ENCODE results near the gene CLDN7. TPM values are rescaled to one million over a fixed set of nuclear protein-coding genes. Genes with fewer than 3 reads are reported as not detected.

CLDN7 gene
- total RNA-seq, 1 donor from 2014 or later: 10.5 TPM

DNA sequence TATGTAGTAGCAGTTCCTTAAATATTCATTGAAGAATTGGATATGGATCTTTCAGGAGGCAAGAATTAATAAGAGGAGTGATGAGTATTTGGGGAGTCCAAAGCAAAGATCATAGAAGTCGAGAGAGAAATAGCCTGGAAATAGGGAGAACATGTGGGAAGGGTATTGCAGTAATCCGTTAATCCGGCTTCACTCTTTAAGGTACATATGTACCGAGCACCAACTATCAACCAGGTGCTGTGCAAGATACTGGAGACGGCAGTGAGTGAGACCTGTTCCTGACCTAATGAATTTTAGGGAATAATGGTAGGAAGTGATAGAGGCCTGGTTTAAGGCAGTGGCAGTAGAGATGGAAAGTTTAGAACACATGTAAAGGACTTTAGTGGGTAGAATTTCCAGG lies 9.2 kb downstream of the CLDN7 start:
- no peaks in the 10 kb centered on the region for H3K27me3 Mint-ChIP-seq (ENCODE audit: low read depth, unreplicated experiment)
- peak overlapping the region; percentile 84 for H3K4me3 ChIP-seq (ENCODE audit: insufficient read depth, low read depth, low read length)
- H3K4me3 Mint-ChIP-seq (ENCODE audit: unreplicated experiment): peak overlapping the region; percentile 89
- H3K4me1 ChIP-seq (ENCODE audit: insufficient read depth, low read length): peaks cover 15% of the 10 kb centered on the region
- H2AFZ ChIP-seq (ENCODE audit: low read depth, low read length): no peak overlapping the region
- H4K20me1 ChIP-seq (ENCODE audit: insufficient read depth, low read length): peaks cover 23% of the 10 kb centered on the region
- H3K27ac Mint-ChIP-seq (ENCODE audit: unreplicated experiment): peak overlapping the region; percentile 100
- DNase-seq (ENCODE audit: low read depth) (no peak), FAIRE-seq (no peak)
- no peaks in the 10 kb centered on the region for H3K9me3 Mint-ChIP-seq (ENCODE audit: unreplicated experiment)
- H3K36me3 Mint-ChIP-seq (ENCODE audit: low read depth, unreplicated experiment): peaks cover 9% of the 10 kb centered on the region
- no peaks in the 10 kb centered on the region for H3K27me3 ChIP-seq (ENCODE audit: insufficient read depth, low read length)
- peaks cover 25% of the 10 kb centered on the region for H3K4me1 Mint-ChIP-seq (ENCODE audit: low read depth, unreplicated experiment)
- TF ChIP-seq EZH2 (IDR thresholded peaks at IDR 0.05; ENCODE audit: insufficient read depth, low read length) (no peak), CTCF (IDR thresholded peaks at IDR 0.05; ENCODE audit: insufficient read depth, low read depth, low read length) (no peak)
- H3K4me2 ChIP-seq (ENCODE audit: low read length): peak overlapping the region; percentile 95
- peak overlapping the region; percentile 97 for H3K9ac ChIP-seq (ENCODE audit: low read length)
- peaks cover 49% of the 10 kb centered on the region for H3K79me2 ChIP-seq (ENCODE audit: insufficient read depth, low read length)
- no peaks in the 10 kb centered on the region for H3K9me3 ChIP-seq (ENCODE audit: insufficient read depth, low read depth, low read length)
- H3K27ac ChIP-seq (ENCODE audit: low read depth, low read length): no peak overlapping the region
- peaks cover 11% of the 10 kb centered on the region for H3K36me3 ChIP-seq (ENCODE audit: insufficient read depth, low read length)

DNA sequence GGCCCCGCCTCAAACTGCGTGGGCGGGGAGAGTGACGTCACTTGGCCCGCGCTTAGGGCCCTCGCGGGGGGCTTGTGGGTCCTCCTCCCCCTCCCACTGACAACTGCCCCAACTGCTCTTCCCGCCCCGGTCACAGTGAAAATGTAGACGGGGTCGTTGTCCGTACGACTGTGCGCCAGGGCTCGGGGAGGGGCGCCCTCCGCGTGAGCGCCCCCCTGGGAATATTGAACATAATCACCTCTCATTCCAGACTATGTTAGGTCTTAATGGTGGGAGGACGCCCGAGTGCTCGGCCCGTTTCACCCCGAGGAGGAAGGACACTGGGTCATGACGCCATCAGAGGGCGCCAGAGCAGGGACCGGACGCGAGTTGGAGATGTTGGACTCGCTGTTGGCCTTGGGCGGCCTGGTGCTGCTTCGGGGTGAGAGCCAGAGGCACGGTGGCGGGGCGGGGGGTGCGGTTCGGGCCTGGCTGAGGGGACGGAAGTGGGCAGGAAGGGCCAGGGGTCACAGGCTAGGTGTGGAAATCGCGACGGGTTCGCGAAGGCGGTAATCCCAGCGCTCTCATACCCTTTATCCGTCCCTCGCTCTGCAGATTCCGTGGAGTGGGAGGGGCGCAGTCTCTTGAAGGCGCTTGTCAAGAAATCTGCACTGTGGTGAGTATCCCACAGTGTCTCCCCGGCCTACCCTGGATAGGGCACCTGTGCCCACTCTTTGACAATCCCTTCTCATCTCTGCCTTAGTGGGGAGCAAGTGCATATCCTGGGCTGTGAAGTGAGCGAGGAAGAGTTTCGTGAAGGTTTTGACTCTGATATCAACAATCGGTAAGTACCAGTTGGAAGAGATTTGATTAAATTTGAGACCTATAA lies 9.9 kb downstream of the CLDN7 start, which contains the start of gene ELP5:
Gene ELP5 (plus strand): TSS at position 40 of the 868 bp plus-strand sequence. CDS start 336 bp downstream, at position 376.
- H3K4me3 Mint-ChIP-seq (ENCODE audit: unreplicated experiment): peak within 1 kb of the TSS; percentile 98
- peaks cover 9% of the 10 kb centered on the region for H3K36me3 Mint-ChIP-seq (ENCODE audit: low read depth, unreplicated experiment)
- peaks cover 15% of the 10 kb centered on the region for H3K4me1 ChIP-seq (ENCODE audit: insufficient read depth, low read length)
- peaks cover 23% of the 10 kb centered on the region for H4K20me1 ChIP-seq (ENCODE audit: insufficient read depth, low read length)
- peaks cover 11% of the 10 kb centered on the region for H3K36me3 ChIP-seq (ENCODE audit: insufficient read depth, low read length)
- H2AFZ ChIP-seq (ENCODE audit: low read depth, low read length): peak within 1 kb of the TSS; percentile 85
- no peaks in the 10 kb centered on the region for H3K27me3 Mint-ChIP-seq (ENCODE audit: low read depth, unreplicated experiment)
- H3K9me3 Mint-ChIP-seq (ENCODE audit: unreplicated experiment): no peaks in the 10 kb centered on the region
- peak within 1 kb of the TSS; percentile 99 for H3K27ac ChIP-seq (ENCODE audit: low read depth, low read length)
- FAIRE-seq (no peak), DNase-seq (ENCODE audit: low read depth) (peak; percentile 90)
- no peaks in the 10 kb centered on the region for H3K9me3 ChIP-seq (ENCODE audit: insufficient read depth, low read depth, low read length)
- peak within 1 kb of the TSS; percentile 95 for H3K4me2 ChIP-seq (ENCODE audit: low read length)
- peak within 1 kb of the TSS; percentile 100 for H3K27ac Mint-ChIP-seq (ENCODE audit: unreplicated experiment)
- peak within 1 kb of the TSS; percentile 84 for H3K4me3 ChIP-seq (ENCODE audit: insufficient read depth, low read depth, low read length)
- H3K79me2 ChIP-seq (ENCODE audit: insufficient read depth, low read length): peaks cover 56% of the 10 kb centered on the region
- peaks cover 25% of the 10 kb centered on the region for H3K4me1 Mint-ChIP-seq (ENCODE audit: low read depth, unreplicated experiment)
- H3K9ac ChIP-seq (ENCODE audit: low read length): peak within 1 kb of the TSS; percentile 97
- no peak for TF ChIP-seq CTCF (IDR thresholded peaks at IDR 0.05; ENCODE audit: insufficient read depth, low read depth, low read length)
- no peaks in the 10 kb centered on the region for H3K27me3 ChIP-seq (ENCODE audit: insufficient read depth, low read length)
